Cardiac muscle cell (in vitro differentiated cells and primary cell): Measurements from ENCODE around the gene YWHAB. TPM values are rescaled to one million over a fixed set of nuclear protein-coding genes. Genes with fewer than 3 reads are reported as not detected.

Experiments
- DNase-seq, 2 donors: peaks; one replicate each; pipeline versions ENCODE4 v3.0.0 to v3.0.0-alpha.2; 2010 to 2017; ENCODE audit warnings: low read depth in 1 of 2, low spot score in 1 of 2
- H3K27ac ChIP-seq: fragments of 200-600 bp; sonication (generic); 2 replicates; pipeline ENCODE4 v1.5.1; 2016
- H3K27me3 ChIP-seq: fragments of 200-600 bp; sonication (generic); 2 replicates; pipeline ENCODE4 v1.6.0; 2016; ENCODE audit warnings: control low read depth
- H3K36me3 ChIP-seq: fragments of 200-600 bp; sonication (generic); 2 replicates; pipeline ENCODE4 v1.5.1; 2016; ENCODE audit warnings: control low read depth
- H3K4me1 ChIP-seq: fragments of 200-600 bp; sonication (generic); 2 replicates; pipeline ENCODE4 v1.8.1; 2017; ENCODE audit warnings: low read depth, mild to moderate bottlenecking, mixed run types
- H3K4me3 ChIP-seq: fragments of 200-600 bp; sonication (generic); 2 replicates; pipeline ENCODE4 v1.5.1; 2016; ENCODE audit warnings: mild to moderate bottlenecking
- H3K9me3 ChIP-seq: fragments of 200-600 bp; sonication (generic); 2 replicates; pipeline ENCODE4 v1.5.1; 2017; ENCODE audit warnings: low read depth, mild to moderate bottlenecking, control low read depth
- CTCF ChIP-seq: IDR thresholded peaks from 2 replicates; pipeline ENCODE4 v1.5.1; 2012; ENCODE audit warnings: low read depth, mild to moderate bottlenecking, low read length
- polyA plus RNA-seq: library from polyadenylated mRNA; unstranded; fragments of >200 nt; fragmentation: Nextera tagmentation; extraction: Ambion mirVana; gene quantifications from 2 replicates; pipeline ENCODE4 v1.2.1, GENCODE V29; 2016
- total RNA-seq: library from RNA; depleted of rRNA; stranded (reverse); fragments of >200 nt; gene quantifications from 2 replicates; pipeline ENCODE4 v1.2.3, GENCODE V29; 2016

The YWHAB gene
- total and polyA plus RNA-seq, 2 experiments from 2014 or later: 66.0 to 242 TPM

GRCh38 chr20:44941120-44941691 lies 55.7 kb downstream of the YWHAB start:
- H3K9me3 ChIP-seq: no peaks in the 10 kb centered on the region
- TF ChIP-seq CTCF: no peak
- H3K36me3 ChIP-seq: peaks cover 30% of the 10 kb centered on the region
- H3K4me3 ChIP-seq: no peak overlapping the region
- no peaks in the 10 kb centered on the region for H3K27me3 ChIP-seq
- no peak for DNase-seq
- no peaks in the 10 kb centered on the region for H3K4me1 ChIP-seq
- no peak overlapping the region for H3K27ac ChIP-seq

- Histone ChIP-seq H3K27ac (peak overlapping the region; percentile 49), H3K4me3 (no peak overlapping the region), H3K36me3 (peaks cover 31% of the 10 kb centered on the region), H3K4me1 (no peaks in the 10 kb centered on the region), H3K9me3 (no peaks in the 10 kb centered on the region), H3K27me3 (no peaks in the 10 kb centered on the region)
- peak in 1 of 2 donors; percentile 44 for DNase-seq
- no peak for TF ChIP-seq CTCF
Measured at GRCh38 chr20:44942264-44942973, 56.9 kb downstream of the YWHAB start.

GRCh38 chr20:44943828-44944227 lies 58.3 kb downstream of the YWHAB start:
- TF ChIP-seq CTCF: no peak
- peaks cover 39% of the 10 kb centered on the region for H3K36me3 ChIP-seq
- H3K27ac ChIP-seq: peak overlapping the region; percentile 49
- no peak for DNase-seq
- H3K4me3 ChIP-seq: no peak overlapping the region
- H3K9me3 ChIP-seq: no peaks in the 10 kb centered on the region
- no peaks in the 10 kb centered on the region for H3K27me3 ChIP-seq
- no peaks in the 10 kb centered on the region for H3K4me1 ChIP-seq

- DNase-seq: no peak
- Histone ChIP-seq H3K4me1 (no peaks in the 10 kb centered on the region), H3K27ac (no peak overlapping the region), H3K27me3 (no peaks in the 10 kb centered on the region), H3K9me3 (no peaks in the 10 kb centered on the region), H3K4me3 (no peak overlapping the region), H3K36me3 (peaks cover 46% of the 10 kb centered on the region)
- no peak for TF ChIP-seq CTCF
Measured at GRCh38 chr20:44945261-44945660, 59.8 kb downstream of the YWHAB start.

GRCh38 chr20:44946271-44946852 lies 60.9 kb downstream of the YWHAB start:
- no peak for DNase-seq
- peaks cover 57% of the 10 kb centered on the region for H3K36me3 ChIP-seq
- no peaks in the 10 kb centered on the region for H3K27me3 ChIP-seq
- no peaks in the 10 kb centered on the region for H3K9me3 ChIP-seq
- no peaks in the 10 kb centered on the region for H3K4me1 ChIP-seq
- no peak for TF ChIP-seq CTCF
- no peak overlapping the region for H3K4me3 ChIP-seq
- no peak overlapping the region for H3K27ac ChIP-seq
